ENCODE measurements around the gene LNX1. TPM values are rescaled to one million over a fixed set of nuclear protein-coding genes. Genes with fewer than 3 reads are reported as not detected.

The LNX1 gene
- total and polyA plus RNA-seq, 10 of the 15 experiments (the other 5 are each of a cell fraction or from before 2014, with no cell fraction given), result 0.72 to 1.4 (median 1.0) TPM

GRCh38 chr4:53432528-53433424 is 158.5 kb downstream of the LNX1 start (continued):
- no peak for TF ChIP-seq CEBPZ (IDR thresholded peaks at IDR 0.05; ENCODE audit: low read depth, low read length)
- no peak for TF ChIP-seq ZSCAN29 (IDR thresholded peaks at IDR 0.05)
- no peak for TF ChIP-seq SMC3 (IDR thresholded peaks at IDR 0.05; ENCODE audit: borderline replicate concordance, low read length)
- peak; percentile 41; the same call in 1 of the 2 replicates for TF ChIP-seq GABPA (IDR thresholded peaks at IDR 0.05; ENCODE audit: low read depth)
- TF ChIP-seq ZNF207 (IDR thresholded peaks at IDR 0.05; ENCODE audit: borderline replicate concordance), result no peak
- TF ChIP-seq HSF1 (IDR thresholded peaks at IDR 0.05; ENCODE audit: low read depth, low read length), result no peak
- TF ChIP-seq SMARCA5 (IDR thresholded peaks at IDR 0.05), result no peak
- no peak for TF ChIP-seq CEBPB (IDR thresholded peaks at IDR 0.05; ENCODE audit: borderline replicate concordance in 1 of 2, low read depth in 2 of 2, low read length in 2 of 2)
- TF ChIP-seq NR2F1 (conservative IDR thresholded peaks at IDR 0.05), result no peak
- TF ChIP-seq MTA2 (IDR thresholded peaks at IDR 0.05; ENCODE audit: low read depth), result 0 out of 2 replicates have a peak, but pooled peaks have one; percentile 18
- no peak for TF ChIP-seq NR2C2 (IDR thresholded peaks at IDR 0.05; ENCODE audit: borderline replicate concordance, control insufficient read depth, insufficient read length, low read depth)
- no peak for TF ChIP-seq REST (IDR thresholded peaks at IDR 0.05; ENCODE audit: low read depth, low read length)
- TF ChIP-seq USF2 (IDR thresholded peaks at IDR 0.05; ENCODE audit: borderline replicate concordance, low read depth, low read length), result no peak
- TF ChIP-seq RUNX3 (IDR thresholded peaks at IDR 0.05; ENCODE audit: low read length), result peak; percentile 72
- no peak for TF ChIP-seq HDGF (IDR thresholded peaks at IDR 0.05)
- peak; percentile 78; the same call in 1 of the 2 replicates for TF ChIP-seq FOXM1 (IDR thresholded peaks at IDR 0.05; ENCODE audit: low read depth, low read length)
- no peak for TF ChIP-seq NFYA (IDR thresholded peaks at IDR 0.05; ENCODE audit: borderline replicate concordance, low read depth, low read length)
- TF ChIP-seq DPF2 (IDR thresholded peaks at IDR 0.05), result no peak
- no peak for TF ChIP-seq RFX5 (IDR thresholded peaks at IDR 0.05; ENCODE audit: low read depth, low read length)

Data from GM12878 (cell line).